Adrenal gland (tissue), 12 donors: ENCODE data around the gene ATG9B. TPM values are rescaled to one million over a fixed set of nuclear protein-coding genes. Genes with fewer than 3 reads are reported as not detected.
A peak's percentile ranks its signal among the peaks of the same experiment; 100 is the strongest.

ENCODE experiments used
- DNase-seq, 7 donors: peaks; one replicate each; pipeline ENCODE4 v3.0.0-alpha.2; 2019 to 2020
- H3K27ac ChIP-seq, 5 donors: fragments of 200-600 bp; sonication (generic) in 4 of 5; 1 replicate in 3 of 5; 2 replicates in 2 of 5; pipeline versions ENCODE4 v1.5.1 to v1.8.0; 2016 to 2020; ENCODE audit warnings: mild to moderate bottlenecking in 1 of 5
- H3K27me3 ChIP-seq: fragments of 200-600 bp; 2 replicates; pipeline ENCODE4 v1.8.0; 2021
- H3K36me3 ChIP-seq, 2 donors: fragments of 200-600 bp; replicated peaks in 1 of 2; 1 replicate in 1 of 2; 2 replicates in 1 of 2; pipeline versions ENCODE4 v1.5.1 to v1.8.0; 2018 to 2022
- H3K4me1 ChIP-seq, 2 donors: fragments of 200-600 bp; replicated peaks in 1 of 2; 1 replicate in 1 of 2; 2 replicates in 1 of 2; pipeline versions ENCODE4 v1.5.1 to v1.8.0; 2018 to 2021
- H3K4me3 ChIP-seq, 4 donors: fragments of 200-600 bp; sonication (generic) in 3 of 4; one replicate each; pipeline ENCODE4 v1.5.1; 2016 to 2018
- H3K9me3 ChIP-seq, 3 donors: fragments of 200-600 bp; sonication (generic) in 1 of 3; replicated peaks in 1 of 3; 1 replicate in 2 of 3; 2 replicates in 1 of 3; pipeline versions ENCODE4 v1.5.1 to v1.8.0; 2016 to 2021
- CTCF ChIP-seq, 6 experiments: fragments of 450-650 bp in 4 of 6; fragments of 200-600 bp in 2 of 6; sonication (generic) in 1 of 6; IDR thresholded peaks; 1 replicate in 5 of 6; 2 replicates in 1 of 6; pipeline versions ENCODE4 v1.5.1 to v1.8.0; 2016 to 2021; ENCODE audit warnings: antibody characterized with exemption in 6 of 6, mild to moderate bottlenecking in 2 of 6, moderate library complexity in 1 of 6
- POLR2A ChIP-seq, 2 donors: fragments of 450-650 bp; IDR thresholded peaks; one replicate each; pipeline ENCODE4 v1.6.1; 2017; ENCODE audit warnings: antibody characterized with exemption in 2 of 2, mild to moderate bottlenecking in 2 of 2, moderate library complexity in 1 of 2
- WGBS, 4 donors: extraction: QIAGEN DNeasy Blood & Tissue Kit in 2 of 4; methylation state at CpG; one replicate each; pipeline versions ENCODE4 v1.1.5 to v1.1.7; 2013 to 2017; 5-methylcytosine and 5-hydroxymethylcytosine counted together
- intact Hi-C, 2 donors: fragments of 100-400 bp; cut with DNase I; formaldehyde crosslinking; loops; one replicate each; pipeline versions ENCODE4 v1.14.1 to v1.15.0; 2022 to 2023
- polyA plus RNA-seq, 3 donors: library from polyadenylated mRNA; stranded (reverse); fragments of 200-250 nt in 2 of 3; fragments of 350-450 nt in 1 of 3; fragmentation: Illumina TruSeq in 1 of 3; extraction: RNeasy Lipid Tissue Mini Kit (QIAGEN cat#74804) in 1 of 3; gene quantifications; one replicate each; pipeline ENCODE4 v1.2.3, GENCODE V29; 2013 to 2014
- total RNA-seq, 9 donors: library from RNA; depleted of rRNA in 4 of 9; stranded (reverse); fragments of >200 nt in 4 of 9; fragments of 120-200 nt in 1 of 9; fragmentation: NEBNext Ultra II Directional in 1 of 9; extraction: Animal tissue kit (Norgen Biotek cat#: 25700) in 1 of 9; gene quantifications; one replicate each; pipeline versions ENCODE4 v1.1.0 to v1.2.4, GENCODE V29; 2013 to 2023
- donor health status: healthy with polysubstance abuse.
- donor health status: Bipolar disorder and iron deficiency.
- donor health status: DM: yes; HTN: yes; CAD: no.
- donor health status: DM: no; HTN: no; CAD: no.
- donor health status: DM: no; HTN: no; CAD: no.
- donor health status: DM: yes; HTN: yes; CAD: no.

Gene ATG9B
- total and polyA plus RNA-seq, 12 donors: 0.23 to 7.8 (median 0.46) TPM; not detected in 2

GRCh38 chr7:151053096-151053495, 28.8 kb upstream of the ATG9B start:
- Histone ChIP-seq H3K4me1 (peaks cover 0 to 15% of the 10 kb centered on the region in 2 donors), H3K9me3 (no peaks in the 10 kb centered on the region), H3K27ac (no peak overlapping the region), H3K4me3 (no peak overlapping the region), H3K36me3 (no peaks in the 10 kb centered on the region), H3K27me3 (no peaks in the 10 kb centered on the region)
- TF ChIP-seq POLR2A (IDR thresholded peaks at IDR 0.05): no peak
- no peak for TF ChIP-seq CTCF (IDR thresholded peaks at IDR 0.05)
- no peak for DNase-seq
- 76 to 96% (median 80%) methylated on average over 2 to 4 of the region's 4 CpGs for WGBS, 4 donors
- intact Hi-C loops: no loop called here

- Histone ChIP-seq H3K4me3 (no peak overlapping the region), H3K27me3 (no peaks in the 10 kb centered on the region), H3K27ac (no peak overlapping the region), H3K9me3 (no peaks in the 10 kb centered on the region), H3K4me1 (peaks cover 0 to 3% of the 10 kb centered on the region in 2 donors), H3K36me3 (no peaks in the 10 kb centered on the region)
- intact Hi-C loops: no loop called here
- WGBS, 4 donors: 1 to 32% (median 2%) methylated on average over 4 to 50 of the region's 50 CpGs
- peak; percentile 58 to 77 (median 68) for DNase-seq
- no peak for TF ChIP-seq POLR2A (IDR thresholded peaks at IDR 0.05)
- TF ChIP-seq CTCF (IDR thresholded peaks at IDR 0.05): no peak
Observed at GRCh38 chr7:151051108-151051507, 26.8 kb upstream of the ATG9B start.

- 87 to 92% (median 89%) methylated on average over 15 to 38 of the region's 38 CpGs for WGBS, 4 donors
- no peaks in the 10 kb centered on the region for H3K9me3 ChIP-seq
- TF ChIP-seq POLR2A (IDR thresholded peaks at IDR 0.05) (no peak), CTCF (IDR thresholded peaks at IDR 0.05) (no peak)
- no peak overlapping the region for H3K27ac ChIP-seq
- H3K4me1 ChIP-seq: peaks cover 0 to 3% of the 10 kb centered on the region in 2 donors
- peaks cover 0 to 8% of the 10 kb centered on the region in 2 donors for H3K36me3 ChIP-seq
- DNase-seq: no peak
- intact Hi-C loops: no loop called here
- no peak overlapping the region for H3K4me3 ChIP-seq
- no peaks in the 10 kb centered on the region for H3K27me3 ChIP-seq
Observed at GRCh38 chr7:151048911-151049463, 24.7 kb upstream of the ATG9B start.

- no peaks in the 10 kb centered on the region for H3K27me3 ChIP-seq
- TF ChIP-seq CTCF (IDR thresholded peaks at IDR 0.05): no peak
- no peak for TF ChIP-seq POLR2A (IDR thresholded peaks at IDR 0.05)
- no peak for DNase-seq
- 65 to 76% (median 70%) methylated on average over 12 to 22 of the region's 22 CpGs for WGBS, 4 donors
- H3K36me3 ChIP-seq: peaks cover 0 to 11% of the 10 kb centered on the region in 2 donors
- intact Hi-C loops: no loop called here
- no peak within 1 kb of the TSS for H3K27ac ChIP-seq
- peaks cover 0 to 3% of the 10 kb centered on the region in 2 donors for H3K4me1 ChIP-seq
- H3K4me3 ChIP-seq: no peak within 1 kb of the TSS
- no peaks in the 10 kb centered on the region for H3K9me3 ChIP-seq
Observed at GRCh38 chr7:151047976-151048815, 23.9 kb upstream of the ATG9B start, which contains the start of gene ASIC3. Gene ASIC3 (plus strand): TSS chr7:151048531. CDS start chr7:151048886, 355 bp downstream.
